HG02885 (cell line): ENCODE measurements around the gene ACACB.
"Not testable (repeated sequence)": the region's sequence is repeated elsewhere in the genome, so short reads cannot be mapped to it uniquely, and the experiment has no call there.

Experiments
- ATAC-seq: cut with Tn5 transposase; IDR thresholded peaks from one replicate; pipeline ENCODE4 v1.9.1; 2021; ENCODE audit warnings: mild to moderate bottlenecking; ENCODE audit not compliant: unreplicated experiment, poor library complexity

ACACB gene

DNA sequence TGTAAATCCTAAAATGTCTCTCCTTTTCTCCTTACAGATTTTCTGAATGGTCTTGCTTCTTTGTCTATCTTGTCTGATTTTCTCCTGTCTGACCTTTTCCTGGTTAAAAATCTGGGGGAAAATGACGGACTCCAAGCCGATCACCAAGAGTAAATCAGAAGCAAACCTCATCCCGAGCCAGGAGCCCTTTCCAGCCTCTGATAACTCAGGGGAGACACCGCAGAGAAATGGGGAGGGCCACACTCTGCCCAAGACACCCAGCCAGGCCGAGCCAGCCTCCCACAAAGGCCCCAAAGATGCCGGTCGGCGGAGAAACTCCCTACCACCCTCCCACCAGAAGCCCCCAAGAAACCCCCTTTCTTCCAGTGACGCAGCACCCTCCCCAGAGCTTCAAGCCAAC is 23.0 kb downstream of the ACACB start:
- no peak for ATAC-seq

DNA sequence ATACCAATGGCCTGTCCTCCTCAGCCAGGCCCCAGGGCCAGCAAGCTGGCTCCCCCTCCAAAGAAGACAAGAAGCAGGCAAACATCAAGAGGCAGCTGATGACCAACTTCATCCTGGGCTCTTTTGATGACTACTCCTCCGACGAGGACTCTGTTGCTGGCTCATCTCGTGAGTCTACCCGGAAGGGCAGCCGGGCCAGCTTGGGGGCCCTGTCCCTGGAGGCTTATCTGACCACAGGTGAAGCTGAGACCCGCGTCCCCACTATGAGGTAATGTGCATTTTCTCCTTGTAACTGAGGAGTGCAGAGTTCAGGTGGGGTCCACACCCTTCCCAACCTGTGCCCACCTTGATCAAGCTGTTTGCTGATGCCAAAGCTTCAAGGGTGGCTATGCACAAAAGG is 23.4 kb downstream of the ACACB start:
- no peak for ATAC-seq

DNA sequence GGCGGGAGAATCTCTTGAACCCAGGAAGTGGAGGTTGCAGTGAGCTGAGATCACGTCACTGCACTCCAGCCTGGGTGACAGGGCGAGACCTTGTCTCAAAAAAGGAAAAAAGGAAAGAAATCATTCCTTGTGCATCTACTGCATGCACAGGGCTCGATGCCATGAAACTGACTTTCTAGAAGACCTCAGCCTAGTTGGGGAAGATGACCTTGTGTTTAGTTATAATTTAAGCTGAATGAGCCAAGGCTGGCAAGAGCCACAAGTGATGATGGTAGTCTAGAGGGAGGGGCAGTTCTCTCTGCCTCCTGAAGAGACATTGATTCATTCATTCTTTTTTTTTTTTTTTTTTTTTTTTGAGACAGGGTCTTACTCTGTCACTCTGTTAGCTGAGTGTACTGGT is 24.2 kb downstream of the ACACB start:
- ATAC-seq: no peak

DNA sequence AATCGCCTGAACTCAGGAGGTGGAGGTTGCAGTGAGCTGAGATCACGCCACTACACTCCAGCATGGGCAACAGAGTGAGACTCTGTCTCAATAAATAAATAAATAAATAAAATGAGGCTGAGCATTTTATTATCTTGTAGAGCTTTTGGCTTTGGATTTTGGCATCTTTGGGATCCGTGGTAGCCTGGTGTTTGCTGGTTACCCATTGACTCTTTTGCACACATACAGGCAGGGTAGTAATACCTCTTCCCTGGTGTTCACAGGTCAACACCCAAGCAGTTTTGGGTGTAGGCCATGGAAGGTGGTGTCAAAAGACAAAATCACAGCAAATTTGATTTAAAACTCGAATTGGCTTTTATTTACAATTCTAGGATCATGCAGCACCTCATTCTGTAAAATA is 27.8 kb downstream of the ACACB start:
- no peak for ATAC-seq

DNA sequence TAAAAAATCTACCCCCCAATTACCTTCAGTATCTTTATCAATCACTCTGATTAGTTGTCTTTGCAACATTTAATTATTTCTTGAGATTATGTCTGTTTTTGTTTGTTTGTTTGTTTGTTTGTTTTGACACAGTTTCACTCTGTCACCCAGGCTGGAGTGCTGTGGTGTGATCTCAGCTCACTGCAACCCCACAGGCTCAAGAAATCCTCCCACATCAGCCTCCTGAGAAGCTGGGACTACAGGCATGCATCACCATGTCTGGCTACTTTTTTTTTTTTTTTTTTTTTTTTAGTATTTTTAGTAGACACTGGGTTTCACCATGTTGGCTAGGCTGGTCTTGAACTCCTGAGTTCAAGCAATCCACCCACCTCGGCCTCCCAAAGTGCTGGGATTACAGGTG is 30.7 kb downstream of the ACACB start:
- ATAC-seq: not testable (repeated sequence)

DNA sequence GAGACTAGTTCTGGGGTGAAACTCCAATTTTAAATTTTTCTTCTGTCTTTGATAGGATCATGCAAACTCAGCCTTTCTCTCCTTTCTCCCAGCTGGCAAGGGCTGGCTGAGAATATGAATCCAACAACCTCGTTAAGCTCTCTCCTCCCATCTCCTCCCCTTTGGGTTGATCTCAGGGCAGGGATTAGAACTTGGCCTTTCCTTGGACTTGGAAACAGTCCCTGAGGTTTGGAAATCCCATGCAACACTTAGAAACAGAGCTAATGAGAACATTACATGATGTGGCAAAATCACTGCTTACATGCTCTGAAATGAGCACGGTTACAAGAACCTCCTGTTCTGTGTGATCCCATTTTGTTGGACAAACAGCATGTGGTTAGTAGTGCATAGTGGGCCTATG is 31.6 kb downstream of the ACACB start:
- ATAC-seq: no peak

DNA sequence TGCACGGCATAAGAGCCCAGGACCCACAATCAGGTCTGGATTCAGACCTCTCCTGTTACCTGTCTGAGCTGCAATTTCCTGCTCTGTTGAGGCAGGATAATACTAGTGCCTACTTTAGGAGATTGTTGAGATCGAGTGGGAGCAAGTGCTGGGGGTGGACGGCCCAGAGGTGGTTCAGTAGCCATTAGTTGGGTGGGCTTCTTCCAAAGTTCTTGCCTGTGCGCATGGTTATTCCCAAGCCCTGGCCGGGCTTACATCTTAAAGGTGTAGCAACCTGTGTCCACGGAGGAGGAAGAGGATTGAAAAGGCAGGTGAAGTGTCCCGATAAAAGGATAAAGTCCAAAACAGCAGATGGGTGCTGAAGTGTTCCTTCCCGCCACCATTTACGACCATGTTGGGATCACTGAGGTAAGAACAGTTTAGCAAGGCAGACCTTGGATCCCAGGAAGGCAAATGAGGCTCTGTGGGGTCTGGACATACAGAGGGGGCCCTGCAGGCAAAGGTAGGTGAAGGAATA is 33.8 kb downstream of the ACACB start:
- ATAC-seq: no peak

DNA sequence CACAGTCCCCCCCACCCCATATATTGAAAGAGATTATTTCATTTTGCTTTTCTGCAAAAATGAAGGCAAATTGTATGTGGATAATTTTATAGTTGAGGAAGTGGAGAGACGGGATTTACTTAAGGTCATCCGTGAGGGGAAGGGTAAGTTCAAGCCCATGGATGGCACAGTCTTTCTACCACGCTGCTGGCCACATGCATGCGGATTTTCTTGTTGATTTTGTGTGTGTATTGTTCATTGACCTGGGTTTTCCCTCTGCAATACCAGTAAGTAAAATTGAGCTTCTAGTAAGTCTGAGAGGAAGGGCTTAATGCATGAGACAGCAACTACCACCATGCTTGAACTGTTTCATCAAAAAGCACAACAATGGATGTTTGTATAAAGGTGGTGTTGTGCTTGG is 35.1 kb downstream of the ACACB start:
- no peak for ATAC-seq

DNA sequence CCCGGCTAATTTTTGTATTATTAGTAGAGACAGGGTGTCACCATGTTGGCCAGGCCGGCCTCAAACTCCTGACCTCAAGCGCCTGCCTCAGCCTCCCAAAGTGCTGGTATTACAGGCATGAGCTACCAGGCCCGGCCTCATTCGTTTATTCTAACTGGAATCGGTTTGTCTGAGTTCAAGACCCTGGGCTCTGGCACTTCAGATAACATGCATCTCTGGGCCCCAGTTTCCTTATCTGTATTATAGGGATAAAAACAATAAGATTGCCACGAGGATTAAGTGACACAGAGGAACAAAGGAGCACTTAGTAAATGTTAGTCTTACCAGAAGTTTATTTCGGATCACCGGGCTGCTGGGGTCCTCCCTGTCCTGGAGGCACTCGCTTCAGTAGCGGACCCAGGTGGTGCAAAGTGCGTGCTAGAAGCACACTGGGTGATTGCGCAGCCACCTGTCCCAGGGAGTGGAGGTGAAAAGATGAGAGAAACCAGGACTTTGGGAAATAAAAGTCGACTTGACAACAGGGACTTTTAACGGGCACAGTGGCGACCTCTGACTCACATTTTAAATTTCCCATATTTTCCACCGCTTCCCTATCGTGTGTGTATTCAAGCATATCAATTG is 37.5 kb downstream of the ACACB start:
- no peak for ATAC-seq

DNA sequence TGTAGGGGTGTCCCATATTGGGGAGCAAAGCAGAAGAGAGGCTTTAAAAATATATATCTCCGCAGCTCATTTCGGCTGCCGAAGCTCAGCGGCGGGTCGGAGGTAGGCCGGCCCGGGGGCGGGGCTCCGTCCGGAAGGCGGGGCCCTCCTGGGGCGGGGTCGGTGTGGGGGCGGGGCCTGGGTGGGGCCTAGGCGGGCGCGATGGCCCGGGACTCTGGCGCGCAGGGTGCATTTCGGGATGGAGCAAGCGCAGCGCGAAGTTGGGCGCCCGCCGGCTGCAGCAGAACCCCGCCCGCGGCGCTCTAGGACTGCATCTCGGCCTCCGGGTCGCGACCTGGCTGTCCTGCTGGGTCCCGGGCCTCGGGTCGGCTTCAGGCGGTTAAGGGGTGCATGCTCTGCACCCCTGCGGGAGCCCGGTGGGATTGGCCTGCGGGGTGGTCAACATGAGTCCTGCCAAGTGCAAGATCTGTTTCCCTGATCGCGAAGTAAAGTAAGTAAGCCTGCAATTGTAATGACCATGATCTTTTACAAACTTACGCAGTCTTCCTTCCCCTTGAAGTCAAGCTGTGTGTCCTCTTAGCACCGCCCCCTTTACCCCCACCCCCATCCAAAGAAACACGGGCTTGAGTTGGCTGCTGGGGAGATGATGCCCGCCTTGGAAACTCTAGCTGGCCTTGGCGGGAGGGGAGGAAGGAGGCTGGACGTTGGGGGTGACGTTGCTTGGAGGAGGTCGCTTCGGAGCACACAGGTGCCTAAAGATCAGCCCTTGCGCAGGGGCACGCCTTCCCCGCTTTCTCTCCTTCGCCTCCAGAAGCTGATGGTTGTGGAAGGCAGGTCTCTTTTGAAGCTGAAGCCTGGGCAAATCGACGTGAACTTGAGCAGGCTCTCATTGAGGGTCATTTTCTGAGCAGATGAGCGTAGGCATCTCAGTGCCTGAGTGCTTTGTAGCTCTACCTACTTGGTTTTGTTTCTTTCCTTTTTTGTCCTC is 38.4 kb downstream of the ACACB start:
- peak; percentile 88 for ATAC-seq

DNA sequence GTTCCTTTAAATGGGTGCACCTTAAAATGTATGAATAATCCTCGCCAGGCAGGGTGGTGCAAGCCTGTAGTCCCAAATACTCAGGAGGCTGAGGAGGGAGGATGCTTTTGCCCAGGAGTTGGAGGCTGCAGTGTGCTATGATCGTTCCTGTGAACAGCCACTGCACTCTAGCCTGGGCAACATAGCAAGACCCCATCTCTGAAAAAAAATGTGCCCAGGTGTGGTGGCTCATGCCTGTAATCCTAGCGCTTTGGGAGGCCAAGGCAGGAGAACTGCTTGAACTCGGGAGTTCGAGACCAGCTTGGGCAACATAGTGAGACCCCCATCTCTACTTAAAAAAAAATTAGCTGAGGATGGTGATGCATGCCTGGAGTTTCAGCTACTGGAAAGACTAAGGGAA is 39.6 kb downstream of the ACACB start:
- ATAC-seq: no peak

DNA sequence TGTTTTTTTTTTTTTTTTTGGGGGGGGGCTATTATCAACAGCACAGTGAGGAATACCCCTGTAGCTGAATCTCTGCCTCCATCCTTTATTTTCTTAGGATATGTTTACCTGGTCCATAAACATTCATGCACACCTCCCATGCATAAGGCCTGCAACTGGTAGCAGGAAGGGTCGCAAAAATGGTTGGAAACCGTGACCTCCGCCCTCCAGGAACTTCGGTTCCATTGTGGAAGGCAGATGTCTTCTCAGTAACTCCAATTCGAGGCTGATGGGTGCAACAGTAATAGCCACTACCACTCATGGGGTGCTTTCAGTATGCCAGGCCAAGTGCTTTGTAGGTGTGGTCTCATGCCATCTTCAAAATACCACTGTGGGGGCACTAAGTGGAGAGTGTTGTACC is 40.2 kb downstream of the ACACB start:
- ATAC-seq: no peak

DNA sequence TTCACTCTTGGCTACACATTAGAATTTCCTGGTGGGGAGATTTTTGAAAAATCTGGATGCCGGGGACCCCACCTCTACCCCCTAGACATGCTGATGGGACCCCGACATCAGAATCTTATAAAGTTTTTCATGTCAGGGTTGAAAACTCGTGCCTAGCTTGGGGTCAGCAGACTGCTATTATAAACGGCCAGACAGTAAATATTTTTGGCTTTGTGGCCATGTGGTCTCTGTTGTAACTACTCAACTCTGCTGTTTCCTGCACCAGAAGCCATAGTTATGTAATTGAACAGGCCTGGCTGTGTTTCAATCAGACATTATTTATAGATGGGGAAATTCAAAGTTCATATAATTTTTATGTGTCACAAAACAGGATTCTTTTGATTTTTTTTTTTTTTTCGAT is 41.6 kb downstream of the ACACB start:
- ATAC-seq: no peak

DNA sequence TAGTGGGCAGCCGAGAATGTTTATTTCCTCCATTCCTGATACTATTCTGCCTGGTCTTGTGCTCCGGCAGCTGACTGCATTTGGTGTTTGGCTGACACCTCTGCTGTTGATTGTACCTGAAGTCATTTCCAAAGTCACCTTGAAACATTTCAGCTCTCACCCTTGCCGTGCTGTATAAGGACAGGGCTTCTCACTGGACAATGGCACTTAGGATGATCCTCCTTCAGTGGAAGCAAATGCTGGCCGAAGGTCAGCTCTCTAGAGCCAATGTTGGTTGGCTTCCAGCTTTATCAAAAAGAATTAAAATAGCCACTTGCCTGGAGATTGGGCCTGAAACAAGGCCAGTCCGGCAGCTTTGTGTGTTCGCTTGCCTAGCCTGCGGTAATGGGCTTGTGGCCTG is 44.0 kb downstream of the ACACB start:
- ATAC-seq: no peak

DNA sequence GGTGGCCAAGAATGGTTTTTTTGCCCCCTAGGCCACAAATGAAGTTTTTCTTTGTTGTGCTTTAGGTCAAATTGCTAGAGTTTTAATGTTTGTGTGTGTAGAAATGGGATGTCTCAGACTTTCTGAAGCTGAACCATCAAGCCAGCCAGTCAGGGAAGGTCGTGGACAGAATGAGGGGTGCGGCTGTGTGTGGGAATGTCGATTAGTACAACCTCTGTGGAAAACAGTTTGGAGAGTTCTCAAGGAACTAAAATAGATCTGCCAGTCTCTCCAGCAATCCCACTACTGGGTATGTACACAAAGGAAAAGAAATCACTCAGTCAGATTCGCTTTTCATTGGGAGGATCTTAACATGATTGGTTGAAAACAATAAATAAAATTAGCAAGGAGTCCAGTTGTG is 44.5 kb downstream of the ACACB start:
- no peak for ATAC-seq

DNA sequence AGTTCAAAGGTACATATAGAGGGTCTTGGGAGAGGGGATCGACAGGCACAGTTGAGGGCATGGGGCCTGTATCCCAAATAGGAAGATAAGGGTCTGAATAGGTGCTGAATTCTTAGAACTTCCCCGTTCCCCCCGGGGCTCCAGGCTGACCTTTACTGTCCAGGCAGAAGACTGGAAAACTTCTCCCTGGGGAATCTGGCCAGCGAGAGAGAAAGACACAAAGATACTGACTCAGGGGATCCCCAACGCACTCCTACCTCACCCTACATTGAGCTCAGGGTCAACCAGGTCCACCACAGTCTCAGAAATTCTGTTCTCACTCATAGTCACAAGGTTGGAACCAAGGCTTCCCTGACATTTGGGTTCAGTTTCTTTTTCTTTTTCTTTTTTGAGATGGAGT is 46.2 kb downstream of the ACACB start:
- no peak for ATAC-seq

DNA sequence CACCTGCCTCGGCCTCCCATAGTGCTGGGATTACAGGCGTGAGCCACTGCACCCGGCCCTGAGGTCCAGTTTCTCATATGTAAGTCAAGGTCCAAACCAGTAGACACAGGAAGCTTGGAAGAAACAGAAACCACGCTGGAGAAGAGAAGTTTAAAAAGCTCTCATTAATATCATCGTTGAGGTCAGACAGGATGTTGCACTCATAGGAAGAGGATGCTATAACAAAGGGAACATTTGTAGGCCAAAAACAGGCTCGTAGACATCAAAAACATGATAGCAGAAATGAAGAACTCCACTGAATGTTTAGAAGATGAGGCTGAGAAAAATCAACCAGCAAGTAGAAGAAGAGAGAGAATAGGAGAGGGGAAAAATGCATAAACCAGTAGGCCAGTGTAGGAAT is 46.8 kb downstream of the ACACB start:
- no peak for ATAC-seq

DNA sequence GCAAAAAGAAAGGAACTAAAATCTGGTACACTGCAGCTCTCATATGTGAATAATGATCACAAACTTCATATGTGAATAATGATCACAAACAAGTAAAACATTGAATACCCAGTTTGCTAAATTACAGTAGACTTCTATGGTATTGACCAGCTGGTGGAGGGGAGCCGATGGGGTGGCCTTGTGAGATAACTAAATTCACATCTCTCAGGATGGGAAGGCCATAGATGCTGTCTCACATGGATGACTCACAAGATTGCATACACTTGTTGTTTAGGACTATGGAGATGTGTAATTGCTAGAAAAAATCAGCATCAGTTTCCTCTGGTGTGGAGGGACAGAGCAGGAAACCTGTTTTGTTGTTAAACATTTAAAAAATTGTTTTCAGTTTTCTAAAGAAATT is 49.2 kb downstream of the ACACB start:
- ATAC-seq: no peak

DNA sequence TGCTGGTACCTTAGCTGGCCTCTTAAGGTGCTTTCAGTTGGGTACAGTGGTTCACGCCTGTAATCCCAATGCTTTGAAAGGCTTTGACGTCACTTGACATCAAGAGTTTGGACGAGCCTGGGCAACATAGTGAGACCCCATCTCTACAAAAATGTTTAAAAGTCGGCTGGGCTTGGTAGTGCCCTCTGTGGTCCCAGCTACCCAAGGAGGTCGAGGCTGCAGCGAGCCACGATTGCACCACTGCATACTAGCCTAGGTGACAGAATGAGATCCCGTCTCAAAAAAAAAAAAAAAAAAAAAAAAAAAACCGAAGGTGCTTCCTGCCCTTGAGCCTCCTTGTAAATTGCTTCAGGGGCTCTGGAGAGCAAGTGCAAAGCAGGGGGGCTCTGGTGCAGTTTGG is 50.0 kb downstream of the ACACB start:
- ATAC-seq: no peak

DNA sequence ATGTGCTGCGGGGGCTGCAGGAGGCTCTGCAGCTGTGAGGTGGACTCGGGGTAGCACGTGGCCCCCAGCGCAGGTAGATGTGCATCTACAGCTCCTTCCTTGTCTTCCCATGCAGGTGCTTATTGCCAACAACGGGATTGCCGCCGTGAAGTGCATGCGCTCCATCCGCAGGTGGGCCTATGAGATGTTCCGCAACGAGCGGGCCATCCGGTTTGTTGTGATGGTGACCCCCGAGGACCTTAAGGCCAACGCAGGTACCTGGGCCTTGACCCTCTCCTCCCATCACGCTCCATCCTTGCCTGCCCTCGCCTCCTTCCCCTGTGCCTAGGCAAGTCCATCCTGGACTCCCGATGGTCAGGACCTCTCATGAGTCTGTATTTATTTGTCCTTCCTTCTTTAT is 51.4 kb downstream of the ACACB start:
- ATAC-seq: no peak

DNA sequence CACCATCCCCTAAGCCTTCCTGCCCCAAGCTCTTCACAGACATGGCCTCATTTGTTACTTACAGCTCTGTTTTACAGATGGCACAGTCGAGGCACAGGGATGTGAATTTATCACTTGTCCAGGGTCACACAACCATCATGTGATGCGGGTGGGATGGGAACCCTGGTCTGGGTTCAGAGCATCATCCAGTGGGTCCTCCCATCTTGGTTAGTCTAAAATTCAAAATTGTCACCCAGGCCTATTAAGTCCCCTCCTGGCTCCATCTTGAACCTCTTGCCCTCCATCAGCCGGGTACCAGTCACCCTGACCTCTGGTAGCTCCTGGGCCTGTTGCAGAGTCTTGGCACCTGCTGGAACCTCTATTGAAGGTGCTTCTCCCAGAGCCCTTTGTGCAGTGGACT is 52.9 kb downstream of the ACACB start:
- no peak for ATAC-seq

DNA sequence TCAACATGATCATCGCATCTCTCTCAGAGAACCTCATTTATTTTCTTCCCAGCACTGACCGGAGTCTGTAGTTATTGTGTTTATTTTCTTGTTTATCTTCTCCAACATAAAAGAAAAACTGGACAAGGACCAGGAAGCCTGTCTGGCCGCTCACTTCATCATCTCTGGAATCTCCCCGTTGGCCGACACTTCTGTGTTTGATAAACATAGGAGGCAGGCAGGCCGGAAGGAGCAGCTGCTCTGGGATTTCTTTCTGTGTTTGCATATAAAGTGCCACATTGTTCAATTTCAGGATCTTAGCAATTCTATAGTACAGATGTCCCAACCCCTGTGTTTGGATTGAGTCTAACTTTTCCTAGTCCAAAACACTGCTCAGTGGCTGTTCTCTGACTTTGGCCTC is 53.3 kb downstream of the ACACB start:
- ATAC-seq: no peak
